ENCODE measurements around the gene MCM9.

MCM9 gene

DNA sequence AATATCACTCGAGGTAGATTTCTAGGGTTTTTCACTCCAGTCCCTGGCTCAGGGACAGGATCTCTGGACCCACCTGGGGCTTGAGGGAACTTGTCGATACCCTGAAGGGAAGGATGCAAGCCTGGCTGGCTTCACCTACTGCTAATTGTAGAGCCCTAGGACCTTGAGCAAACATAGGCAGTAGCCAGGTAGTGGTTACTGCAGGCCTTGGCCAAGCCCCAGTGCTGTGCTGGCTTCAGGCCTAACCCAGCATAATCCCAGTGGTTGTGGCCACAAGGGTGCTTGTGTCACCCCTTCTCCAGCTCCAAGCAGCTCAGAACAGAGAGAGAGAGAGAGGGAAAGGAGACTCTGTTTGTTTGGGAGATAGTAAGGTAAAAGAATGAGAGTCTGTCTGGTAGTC lies 5.8 kb upstream of the MCM9 start:
- no peak overlapping the region for H3K4me3 ChIP-seq (ENCODE audit: low read depth, low read length)

DNA sequence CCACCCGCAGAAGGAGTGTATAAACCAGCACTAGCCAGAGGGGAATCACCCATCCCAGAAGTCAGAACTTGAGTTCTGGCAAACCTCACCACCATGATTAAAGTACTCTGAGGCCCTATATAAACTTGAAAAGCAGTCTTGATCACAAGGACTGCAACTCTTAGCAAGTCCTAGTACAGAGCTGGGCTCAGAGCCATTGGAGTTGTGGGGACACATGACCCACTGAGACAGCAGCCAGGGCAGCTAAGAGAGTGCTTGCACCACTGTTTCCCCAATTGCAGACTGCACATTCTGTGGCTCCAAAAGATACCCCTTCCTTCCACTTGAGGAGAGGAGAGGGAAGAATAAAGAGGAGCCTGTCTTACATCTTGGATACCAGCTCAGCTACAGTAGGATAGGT lies 4.7 kb upstream of the MCM9 start:
- POLR2A ChIA-PET, result no interaction called here
- Histone ChIP-seq H3K36me3 (ENCODE audit: control insufficient read depth in 2 of 2, insufficient read depth in 1 of 2, low read length in 2 of 2) (peaks cover 0 to 6% of the 10 kb centered on the region in 2 experiments; a peak in 1 of 3 replicates), H3K27ac (ENCODE audit: extremely low read depth, low read depth, low read length) (no peak overlapping the region), H3K9me3 (ENCODE audit: control insufficient read depth, insufficient read depth, low read depth, low read length) (no peaks in the 10 kb centered on the region), H3K4me3 (ENCODE audit: low read depth, low read length) (no peak overlapping the region), H3K4me1 (ENCODE audit: control insufficient read depth, insufficient read depth, low read length) (no peaks in the 10 kb centered on the region)
- CTCF ChIA-PET, result no interaction called here
- TF ChIP-seq ZNF274 (IDR thresholded peaks at IDR 0.05; ENCODE audit: low read length) (no peak), ZNF274 (tag by site-specific recombination; IDR thresholded peaks at IDR 0.05; ENCODE audit: borderline replicate concordance) (no peak), HOXC10 (CRISPR knock-in tag; IDR thresholded peaks at IDR 0.05) (no peak), ZSCAN23 (tag by site-specific recombination; IDR thresholded peaks at IDR 0.05) (no peak)

More for the DNA sequence above, 5.8 kb upstream of the MCM9 start:
- POLR2A ChIA-PET, result no interaction called here
- Histone ChIP-seq H3K4me1 (ENCODE audit: control insufficient read depth, insufficient read depth, low read length) (no peaks in the 10 kb centered on the region), H3K27ac (ENCODE audit: extremely low read depth, low read depth, low read length) (no peak overlapping the region), H3K9me3 (ENCODE audit: control insufficient read depth, insufficient read depth, low read depth, low read length) (no peaks in the 10 kb centered on the region), H3K36me3 (ENCODE audit: control insufficient read depth in 2 of 2, insufficient read depth in 1 of 2, low read length in 2 of 2) (peaks cover 0 to 6% of the 10 kb centered on the region in 2 experiments; a peak in 1 of 3 replicates)
- no peak for TF ChIP-seq ZNF571 (tag by site-specific recombination; IDR thresholded peaks at IDR 0.05)
- TF ChIP-seq, protein P1, sequence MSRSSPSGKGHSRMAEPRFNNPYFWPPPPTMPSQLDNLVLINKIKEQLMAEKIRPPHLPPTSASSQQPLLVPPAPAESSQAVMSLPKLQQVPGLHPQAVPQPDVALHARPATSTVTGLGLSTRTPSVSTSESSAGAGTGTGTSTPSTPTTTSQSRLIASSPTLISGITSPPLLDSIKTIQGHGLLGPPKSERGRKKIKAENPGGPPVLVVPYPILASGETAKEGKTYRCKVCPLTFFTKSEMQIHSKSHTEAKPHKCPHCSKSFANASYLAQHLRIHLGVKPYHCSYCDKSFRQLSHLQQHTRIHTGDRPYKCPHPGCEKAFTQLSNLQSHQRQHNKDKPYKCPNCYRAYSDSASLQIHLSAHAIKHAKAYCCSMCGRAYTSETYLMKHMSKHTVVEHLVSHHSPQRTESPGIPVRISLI (tag by site-specific recombination; IDR thresholded peaks at IDR 0.05), result no peak
- TF ChIP-seq, protein P2, sequence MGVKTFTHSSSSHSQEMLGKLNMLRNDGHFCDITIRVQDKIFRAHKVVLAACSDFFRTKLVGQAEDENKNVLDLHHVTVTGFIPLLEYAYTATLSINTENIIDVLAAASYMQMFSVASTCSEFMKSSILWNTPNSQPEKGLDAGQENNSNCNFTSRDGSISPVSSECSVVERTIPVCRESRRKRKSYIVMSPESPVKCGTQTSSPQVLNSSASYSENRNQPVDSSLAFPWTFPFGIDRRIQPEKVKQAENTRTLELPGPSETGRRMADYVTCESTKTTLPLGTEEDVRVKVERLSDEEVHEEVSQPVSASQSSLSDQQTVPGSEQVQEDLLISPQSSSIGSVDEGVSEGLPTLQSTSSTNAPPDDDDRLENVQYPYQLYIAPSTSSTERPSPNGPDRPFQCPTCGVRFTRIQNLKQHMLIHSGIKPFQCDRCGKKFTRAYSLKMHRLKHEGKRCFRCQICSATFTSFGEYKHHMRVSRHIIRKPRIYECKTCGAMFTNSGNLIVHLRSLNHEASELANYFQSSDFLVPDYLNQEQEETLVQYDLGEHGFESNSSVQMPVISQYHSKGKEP (tag by site-specific recombination; IDR thresholded peaks at IDR 0.05), result no peak
- TF ChIP-seq, protein P3, sequence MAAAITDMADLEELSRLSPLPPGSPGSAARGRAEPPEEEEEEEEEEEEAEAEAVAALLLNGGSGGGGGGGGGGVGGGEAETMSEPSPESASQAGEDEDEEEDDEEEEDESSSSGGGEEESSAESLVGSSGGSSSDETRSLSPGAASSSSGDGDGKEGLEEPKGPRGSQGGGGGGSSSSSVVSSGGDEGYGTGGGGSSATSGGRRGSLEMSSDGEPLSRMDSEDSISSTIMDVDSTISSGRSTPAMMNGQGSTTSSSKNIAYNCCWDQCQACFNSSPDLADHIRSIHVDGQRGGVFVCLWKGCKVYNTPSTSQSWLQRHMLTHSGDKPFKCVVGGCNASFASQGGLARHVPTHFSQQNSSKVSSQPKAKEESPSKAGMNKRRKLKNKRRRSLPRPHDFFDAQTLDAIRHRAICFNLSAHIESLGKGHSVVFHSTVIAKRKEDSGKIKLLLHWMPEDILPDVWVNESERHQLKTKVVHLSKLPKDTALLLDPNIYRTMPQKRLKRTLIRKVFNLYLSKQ (tag by site-specific recombination; IDR thresholded peaks at IDR 0.05; ENCODE audit: borderline replicate concordance), result no peak
- TF ChIP-seq ZNF777 (tag by site-specific recombination; IDR thresholded peaks at IDR 0.05; ENCODE audit: borderline replicate concordance), result no peak
- no peak for TF ChIP-seq ZNF585B (tag by site-specific recombination; IDR thresholded peaks at IDR 0.05)
- no peak for TF ChIP-seq ZNF174 (tag by site-specific recombination; IDR thresholded peaks at IDR 0.05)
- TF ChIP-seq ZNF292 (tag by site-specific recombination; IDR thresholded peaks at IDR 0.05; ENCODE audit: borderline replicate concordance, low read depth), result no peak
- CTCF ChIA-PET, result no interaction called here

DNA sequence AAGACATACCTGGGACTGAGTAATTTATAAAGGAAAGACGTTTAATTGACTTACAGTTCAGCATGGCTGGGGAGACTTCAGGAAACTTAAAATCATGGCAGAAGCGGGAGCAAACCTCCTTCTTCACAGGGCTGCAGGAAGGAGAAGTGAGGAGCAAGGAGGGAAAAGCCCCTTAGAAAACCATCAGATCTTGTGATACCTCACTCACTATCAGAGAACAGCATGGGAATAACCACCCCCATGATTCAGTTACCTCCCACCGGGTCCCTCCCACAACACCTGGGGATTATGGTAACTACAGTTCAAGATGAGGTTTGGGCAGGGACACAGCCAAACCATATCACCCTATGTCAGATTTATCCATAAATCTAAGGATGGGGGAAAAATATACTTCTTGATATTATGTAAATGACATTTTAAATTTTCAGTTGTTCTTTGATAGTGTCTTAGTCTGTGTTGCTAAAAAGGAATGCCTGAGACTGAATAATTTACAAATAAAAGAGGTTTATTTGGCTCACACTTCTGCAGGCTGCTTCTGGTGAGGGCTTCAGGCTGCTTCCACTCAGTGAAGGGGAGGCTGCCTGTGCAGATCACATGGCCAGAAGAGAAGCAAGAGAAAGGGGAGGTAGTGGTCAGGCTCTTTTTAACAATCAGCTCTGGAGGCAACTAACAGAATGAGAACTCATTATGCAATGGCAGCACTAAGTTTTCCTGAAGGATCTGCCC lies 1.2 kb upstream of the MCM9 start:
- peaks cover 0 to 20% of the 10 kb centered on the region in 2 experiments; a peak in 1 of 3 replicates for H3K36me3 ChIP-seq (ENCODE audit: control insufficient read depth in 2 of 2, insufficient read depth in 1 of 2, low read length in 2 of 2)
- 0 out of 2 replicates have a peak, but pooled peaks have one; percentile 3 for TF ChIP-seq ZNF677 (tag by site-specific recombination; IDR thresholded peaks at IDR 0.05)
- TF ChIP-seq, protein P4, sequence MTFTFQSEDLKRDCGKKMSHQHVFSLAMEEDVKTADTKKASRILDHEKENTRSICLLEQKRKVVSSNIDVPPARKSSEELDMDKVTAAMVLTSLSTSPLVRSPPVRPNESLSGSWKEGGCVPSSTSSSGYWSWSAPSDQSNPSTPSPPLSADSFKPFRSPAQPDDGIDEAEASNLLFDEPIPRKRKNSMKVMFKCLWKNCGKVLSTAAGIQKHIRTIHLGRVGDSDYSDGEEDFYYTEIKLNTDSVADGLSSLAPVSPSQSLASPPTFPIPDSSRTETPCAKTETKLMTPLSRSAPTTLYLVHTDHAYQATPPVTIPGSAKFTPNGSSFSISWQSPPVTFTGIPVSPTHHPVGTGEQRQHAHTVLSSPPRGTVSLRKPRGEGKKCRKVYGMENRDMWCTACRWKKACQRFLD (tag by site-specific recombination; IDR thresholded peaks at IDR 0.05), result no peak
- POLR2A ChIA-PET, result interaction anchor here (2.4 kb wide), 1 partner anchor 41 kb away, joined by 21 read pairs; the partner anchor contains the start of gene ASF1A
- no peaks in the 10 kb centered on the region for H3K9me3 ChIP-seq (ENCODE audit: control insufficient read depth, insufficient read depth, low read depth, low read length)
- CTCF ChIA-PET, result interaction anchor here (1.3 kb wide), 1 partner anchor 40 kb away, joined by 5 read pairs; no protein-coding TSS in a partner anchor
- H3K4me3 ChIP-seq (ENCODE audit: low read depth, low read length), result no peak overlapping the region
- H3K4me1 ChIP-seq (ENCODE audit: control insufficient read depth, insufficient read depth, low read length), result peaks cover 4% of the 10 kb centered on the region; the same call in 1 of the 2 replicates
- no peak overlapping the region for H3K27ac ChIP-seq (ENCODE audit: extremely low read depth, low read depth, low read length)
